GM12878 (cell line): ENCODE data around the gene KISS1. TPM values are rescaled to one million over a fixed set of nuclear protein-coding genes. Genes with fewer than 3 reads are reported as not detected.

Source experiments
- ATAC-seq: fragments of 200-7000 bp; cut with Tn5 transposase; 3 replicates; pipeline ENCODE4 v1.9.1; 2020; ENCODE audit warnings: mild to moderate bottlenecking, moderate library complexity
- BruUV-seq: library from RNA; stranded (reverse); fragments of 400-500 nt; replicated peaks from 2 replicates; lab custom pipeline; 2021; lab: Mats Ljungman, UMichigan
- CTCF ChIA-PET: fragments of 300-600 bp; sonication (Branson Sonifier 250); formaldehyde crosslinking; extraction: SDS; loops from one replicate; lab custom pipeline; 2021; ENCODE audit warnings: inconsistent platforms; lab: Yijun Ruan, JAX
- POLR2A ChIA-PET: fragments of 350-600 bp; formaldehyde crosslinking; extraction: SDS; loops from one replicate; lab custom pipeline; 2021; ENCODE audit warnings: inconsistent platforms; lab: Charles Lee
- RAD21 ChIA-PET: fragments of 300-600 bp; sonication (Branson Sonifier 250); formaldehyde crosslinking; loops from one replicate; lab custom pipeline; 2023; ENCODE audit warnings: antibody characterized with exemption; ENCODE audit not compliant: unreplicated experiment; lab: Charles Lee
- SMC1A ChIA-PET: fragments of 300-600 bp; sonication (Branson Sonifier 250); formaldehyde crosslinking; loops from one replicate; lab custom pipeline; 2023; ENCODE audit not compliant: unreplicated experiment, uncharacterized antibody; lab: Charles Lee
- DNase-seq: peaks from one replicate; pipeline ENCODE4 v3.0.0-alpha.2; 2011; ENCODE audit warnings: low read depth, low spot score
- FAIRE-seq: peaks from 3 replicates; lab custom pipeline; 2011; peaks lifted over from hg19 to GRCh38; lab: Jason Lieb, UNC
- H2AFZ ChIP-seq: 2 replicates; pipeline ENCODE4 v1.6.0; 2011; ENCODE audit warnings: low read depth, low read length, control low read depth; ENCODE audit not compliant: control insufficient read depth
- H3K27ac ChIP-seq: 2 replicates; pipeline ENCODE4 v1.5.1; 2011; ENCODE audit warnings: control low read depth; ENCODE audit not compliant: control insufficient read depth, insufficient read depth
- H3K27me3 ChIP-seq, 2 experiments: replicated peaks in 1 of 2; 2 replicates each; pipeline versions ENCODE4 v1.6.0 to v1.6.1; 2011; ENCODE audit warnings: low read length in 1 of 2; ENCODE audit not compliant: control insufficient read depth in 2 of 2, insufficient read depth in 2 of 2
- H3K36me3 ChIP-seq, 2 experiments: 2 replicates each; pipeline ENCODE4 v1.5.1; 2011; ENCODE audit warnings: low read length in 1 of 2; ENCODE audit not compliant: control insufficient read depth in 2 of 2, insufficient read depth in 2 of 2
- H3K4me1 ChIP-seq: 2 replicates; pipeline ENCODE4 v1.6.1; 2011; ENCODE audit warnings: mild to moderate bottlenecking, low read length, moderate library complexity, mixed read lengths; ENCODE audit not compliant: control insufficient read depth, insufficient read depth
- H3K4me2 ChIP-seq: 2 replicates; pipeline ENCODE4 v1.6.0; 2011; ENCODE audit warnings: control low read depth; ENCODE audit not compliant: control insufficient read depth, insufficient read depth
- H3K4me3 ChIP-seq: fragments of 200-600 bp; sonication (generic); 2 replicates; pipeline ENCODE4 v1.5.1; 2016
- H3K79me2 ChIP-seq: 2 replicates; pipeline ENCODE4 v1.6.0; 2011; ENCODE audit warnings: low read length; ENCODE audit not compliant: control insufficient read depth, insufficient read depth
- H3K9ac ChIP-seq: 2 replicates; pipeline ENCODE4 v1.8.0; 2011; ENCODE audit warnings: low read length, control low read depth, mixed read lengths; ENCODE audit not compliant: control insufficient read depth, insufficient read depth
- H3K9me3 ChIP-seq: replicated peaks from 3 replicates; pipeline ENCODE4 v1.5.1; 2011; ENCODE audit warnings: mild to moderate bottlenecking, low read length; ENCODE audit not compliant: control insufficient read depth, insufficient read depth
- H4K20me1 ChIP-seq: 2 replicates; pipeline ENCODE4 v1.6.0; 2011; ENCODE audit not compliant: control insufficient read depth, insufficient read depth
- BHLHE40 ChIP-seq, 2 experiments: fragments of 450-650 bp in 1 of 2; IDR thresholded peaks; 2 replicates each; pipeline ENCODE4 v1.6.1; 2011 to 2017; ENCODE audit warnings: low read depth in 2 of 2, borderline replicate concordance in 1 of 2, improper control_type of control experiment in 1 of 2, low read length in 1 of 2, mild to moderate bottlenecking in 1 of 2
- CTCF ChIP-seq, 3 experiments: IDR thresholded peaks in 2 of 3; conservative IDR thresholded peaks in 1 of 3; 2 replicates each; pipeline ENCODE4 v1.5.1; 2011; ENCODE audit warnings: low read depth in 3 of 3, low read length in 3 of 3, mild to moderate bottlenecking in 3 of 3, control low read depth in 2 of 3, moderate library complexity in 2 of 3, inconsistent platforms in 1 of 3, mixed read lengths in 1 of 3; ENCODE audit not compliant: control insufficient read depth in 2 of 3, insufficient read depth in 1 of 3; ENCODE audit errors: extremely low read depth in 1 of 3
- GABPA ChIP-seq: IDR thresholded peaks from 2 replicates; pipeline ENCODE4 v1.6.1; 2014; ENCODE audit warnings: antibody characterized with exemption, low read depth, mild to moderate bottlenecking, inconsistent platforms
- IRF5 ChIP-seq: fragments of 450-650 bp; IDR thresholded peaks from 2 replicates; pipeline ENCODE4 v1.6.1; 2017; ENCODE audit warnings: borderline replicate concordance
- JUND ChIP-seq: IDR thresholded peaks from 2 replicates; pipeline ENCODE4 v1.6.1; 2012; ENCODE audit warnings: low read depth, mild to moderate bottlenecking, low read length, improper control_type of control experiment, moderate library complexity
- RAD21 ChIP-seq: IDR thresholded peaks from 2 replicates; pipeline ENCODE4 v1.6.1; 2011; ENCODE audit warnings: mild to moderate bottlenecking, low read depth, low read length, moderate library complexity; ENCODE audit not compliant: insufficient read depth
- RB1 ChIP-seq: fragments of 450-650 bp; formaldehyde crosslinking; IDR thresholded peaks from 2 replicates; pipeline ENCODE4 v1.6.1; 2017; ENCODE audit warnings: mild to moderate bottlenecking, borderline replicate concordance
- RELA ChIP-seq: fragments of 450-650 bp; IDR thresholded peaks from 2 replicates; pipeline ENCODE4 v1.8.0; 2014; ENCODE audit warnings: borderline replicate concordance; ENCODE audit not compliant: partially characterized antibody
- SMARCA5 ChIP-seq: fragments of 450-650 bp; IDR thresholded peaks from 2 replicates; pipeline ENCODE4 v1.6.1; 2017; ENCODE audit warnings: mild to moderate bottlenecking
- SMC3 ChIP-seq: IDR thresholded peaks from 2 replicates; pipeline ENCODE4 v1.6.1; 2011; ENCODE audit warnings: low read length, improper control_type of control experiment, borderline replicate concordance
- SP1 ChIP-seq: IDR thresholded peaks from one replicate; pipeline ENCODE4 v1.6.1; 2011; ENCODE audit warnings: low read depth, low read length
- SPI1 ChIP-seq: IDR thresholded peaks from 2 replicates; pipeline ENCODE4 v1.6.1; 2011; ENCODE audit warnings: low read depth, mild to moderate bottlenecking, low read length, moderate library complexity, borderline replicate concordance; ENCODE audit not compliant: insufficient read depth
- TBL1XR1 ChIP-seq: IDR thresholded peaks from 2 replicates; pipeline ENCODE4 v1.6.1; 2012; ENCODE audit warnings: low read depth, low read length, improper control_type of control experiment
- TCF12 ChIP-seq: IDR thresholded peaks from 2 replicates; pipeline ENCODE4 v1.6.1; 2011; ENCODE audit warnings: low read depth, mild to moderate bottlenecking, low read length
- TCF3 ChIP-seq: IDR thresholded peaks from 2 replicates; pipeline ENCODE4 v1.6.1; 2012; ENCODE audit warnings: low read depth, mild to moderate bottlenecking, low read length, borderline replicate concordance; ENCODE audit not compliant: insufficient read depth
- YY1 ChIP-seq: IDR thresholded peaks from 2 replicates; pipeline ENCODE4 v1.6.1; 2011; ENCODE audit warnings: low read depth, mild to moderate bottlenecking, low read length
- WGBS: methylation state at CpG from one replicate; pipeline ENCODE4 v1.1.6; 2016; ENCODE audit warnings: low lambda C conversion rate; ENCODE audit not compliant: insufficient replicate concordance, insufficient coverage; ENCODE audit errors: missing lambda C conversion rate; 5-methylcytosine and 5-hydroxymethylcytosine counted together
- in situ Hi-C: fragments of 300-500 bp; cut with MboI; formaldehyde crosslinking; loops from 9 replicates; pipeline ENCODE4 v1.14.3; 2018; ENCODE audit warnings: mixed read lengths
- intact Hi-C: fragments of 100-400 bp; cut with micrococcal nuclease; formaldehyde crosslinking; loops from one replicate; pipeline ENCODE4 v1.14.2; 2022; ENCODE audit not compliant: unreplicated experiment
- polyA plus RNA-seq, 11 experiments: library from polyadenylated mRNA; depleted of rRNA in 4 of 11; unstranded in 6 of 11; stranded (reverse) in 5 of 11; fragments of >200 nt; fragmentation: Nextera tagmentation in 4 of 11; fragmentation: Illumina TruSeq in 1 of 11; extraction: Ambion mirVana in 4 of 11; extraction: Trizol in 1 of 11; gene quantifications; 1 replicate in 1 of 11; 2 replicates in 10 of 11; pipeline versions ENCODE4 v1.2.1 to v1.2.3, GENCODE V29; 2011 to 2016; ENCODE audit warnings: inconsistent platforms in 2 of 11, missing spikeins in 2 of 11, low read depth in 1 of 11
- total RNA-seq, 4 experiments: library from RNA; depleted of rRNA in 3 of 4; stranded (reverse); fragments of >200 nt in 3 of 4; fragmentation: Illumina TruSeq in 1 of 4; extraction: Trizol in 1 of 4; gene quantifications; 2 replicates each; pipeline versions ENCODE4 v1.2.1 to v1.2.3, GENCODE V29; 2013 to 2021

KISS1 gene
- total and polyA plus RNA-seq, 10 of the 15 experiments (the other 5 are each of a cell fraction or from before 2014, with no cell fraction given), result not detected

- Histone ChIP-seq H2AFZ (no peak overlapping the region), H3K27me3 (no peaks in the 10 kb centered on the region; a peak in 1 of 4 replicates), H3K36me3 (no peaks in the 10 kb centered on the region), H3K4me2 (no peak overlapping the region), H3K4me3 (no peak overlapping the region), H4K20me1 (no peaks in the 10 kb centered on the region), H3K27ac (no peak overlapping the region), H3K9ac (no peak overlapping the region), H3K9me3 (no peaks in the 10 kb centered on the region; the same call in 2 of the 3 replicates), H3K4me1 (no peaks in the 10 kb centered on the region), H3K79me2 (no peaks in the 10 kb centered on the region)
- peak; percentile 99 for ATAC-seq
- intact Hi-C loops (loop anchor here (1.0 to 10.0 kb wide), 5 partner anchors 45 to 342 kb away; partner anchors contain the start of gene SNRPE), in situ Hi-C loops (loop anchor here (10.0 kb wide), 1 partner anchor 342 kb away; no protein-coding TSS in a partner anchor)
- ChIA-PET SMC1A (interaction anchor here (0.6 to 9.1 kb wide), 16 partner anchors 16 to 340 kb away, joined by 3 to 97 read pairs (median 5); partner anchors contain the start of genes GOLT1A and PLEKHA6), CTCF (interaction anchor here (0.6 to 9.3 kb wide), 34 partner anchors 9 to 644 kb away, joined by 3 to 195 read pairs (median 4); partner anchors contain the start of gene PLEKHA6), RAD21 (interaction anchor here (0.6 to 5.9 kb wide), 11 partner anchors 27 to 268 kb away, joined by 3 to 72 read pairs (median 4); partner anchors contain the start of gene PLEKHA6), POLR2A (no interaction called here)
- FAIRE-seq, result peak; percentile 92
- no TSS peak for BruUV-seq
- no peak for DNase-seq
- TF ChIP-seq SP1, result peak; percentile 15
- TF ChIP-seq YY1, result peak; percentile 55; the same call in 1 of the 2 replicates
- 0 out of 2 replicates have a peak, but pooled peaks have one; percentile 34 for TF ChIP-seq JUND
- TF ChIP-seq IRF5, result no peak
- peak; percentile 90 for TF ChIP-seq SMC3
- TF ChIP-seq GABPA, result no peak
- TF ChIP-seq CTCF (IDR thresholded peaks at IDR 0.05 in 2 of 3, conservative IDR thresholded peaks at IDR 0.05 in 1 of 3; ENCODE audit: control insufficient read depth in 2 of 3, extremely low read depth in 1 of 3, insufficient read depth in 1 of 3, low read depth in 3 of 3, low read length in 3 of 3), result peak; percentile 94 to 99 (median 99)
- TF ChIP-seq TCF3, result 0 out of 2 replicates have a peak, but pooled peaks have one; percentile 47
- no peak for TF ChIP-seq SPI1
- 0 out of 2 replicates have a peak, but pooled peaks have one; percentile 31 for TF ChIP-seq TBL1XR1
- TF ChIP-seq RELA, result peak; percentile 36
- TF ChIP-seq RAD21, result peak; percentile 84
- peak; percentile 46; the same call in 1 of the 2 replicates for TF ChIP-seq SMARCA5
- 0 out of 2 replicates have a peak, but pooled peaks have one; percentile 43 for TF ChIP-seq RB1
- TF ChIP-seq BHLHE40 (IDR thresholded peaks at IDR 0.05; ENCODE audit: borderline replicate concordance in 1 of 2, low read depth in 2 of 2, low read length in 1 of 2), result 0 out of 4 replicates have a peak, but pooled peaks of 1 of the 2 experiments have one; percentile 17
- TF ChIP-seq TCF12, result 0 out of 2 replicates have a peak, but pooled peaks have one; percentile 44
- 13% methylated on average over 7 of the region's 7 CpGs for WGBS
Observed at GRCh38 chr1:204162494-204163074, 33.7 kb downstream of the KISS1 start.
